KMS-11 (cell line): Measurements from ENCODE around the gene UBXN7.

ENCODE experiments used
- H2AFZ ChIP-seq: fragments of 200-600 bp; sonication (generic); 2 replicates; pipeline ENCODE4 v1.6.1; 2016; ENCODE audit warnings: antibody characterized with exemption, mixed run types, low read depth
- H3K27ac ChIP-seq: fragments of 200-600 bp; sonication (generic); 2 replicates; pipeline ENCODE4 v1.6.1; 2016; ENCODE audit warnings: mild to moderate bottlenecking, mixed run types
- H3K27me3 ChIP-seq: fragments of 200-600 bp; sonication (generic); 2 replicates; pipeline ENCODE4 v1.6.1; 2017; ENCODE audit warnings: mild to moderate bottlenecking, low read depth, mixed run types, moderate library complexity; ENCODE audit not compliant: insufficient read depth
- H3K36me3 ChIP-seq: fragments of 200-600 bp; sonication (generic); 2 replicates; pipeline ENCODE4 v1.6.1; 2017; ENCODE audit warnings: mild to moderate bottlenecking, mixed run types; ENCODE audit not compliant: insufficient read depth
- H3K4me1 ChIP-seq: fragments of 200-600 bp; sonication (generic); 2 replicates; pipeline ENCODE4 v1.6.1; 2016; ENCODE audit warnings: mild to moderate bottlenecking, low read depth, mixed run types; ENCODE audit not compliant: poor library complexity, severe bottlenecking
- H3K4me2 ChIP-seq: fragments of 200-600 bp; sonication (generic); 2 replicates; pipeline ENCODE4 v1.7.0; 2016; ENCODE audit warnings: mild to moderate bottlenecking, mixed run types
- H3K4me3 ChIP-seq: fragments of 200-600 bp; sonication (generic); IDR thresholded peaks from 2 replicates; pipeline ENCODE4 v1.6.1; 2017; ENCODE audit warnings: low read depth, low read length, mixed read lengths; ENCODE audit not compliant: insufficient read depth
- H3K79me2 ChIP-seq: fragments of 200-600 bp; sonication (generic); 2 replicates; pipeline ENCODE4 v1.6.1; 2016; ENCODE audit warnings: low read depth, mixed run types; ENCODE audit not compliant: insufficient read depth
- H3K9ac ChIP-seq: fragments of 200-600 bp; sonication (generic); 2 replicates; pipeline ENCODE4 v1.6.1; 2016; ENCODE audit warnings: mild to moderate bottlenecking, mixed run types
- H4K20me1 ChIP-seq: fragments of 200-600 bp; sonication (generic); 2 replicates; pipeline ENCODE4 v1.6.1; 2016; ENCODE audit warnings: mild to moderate bottlenecking, mixed run types; ENCODE audit not compliant: insufficient read depth
- TF ChIP-seq, protein P1 (sequence below): fragments of 200-600 bp; sonication (generic); conservative IDR thresholded peaks from 2 replicates; pipeline ENCODE4 v1.6.1; 2017; ENCODE audit warnings: low read depth, mild to moderate bottlenecking, antibody characterized with exemption, low read length, moderate library complexity, mixed read lengths

Gene UBXN7

DNA sequence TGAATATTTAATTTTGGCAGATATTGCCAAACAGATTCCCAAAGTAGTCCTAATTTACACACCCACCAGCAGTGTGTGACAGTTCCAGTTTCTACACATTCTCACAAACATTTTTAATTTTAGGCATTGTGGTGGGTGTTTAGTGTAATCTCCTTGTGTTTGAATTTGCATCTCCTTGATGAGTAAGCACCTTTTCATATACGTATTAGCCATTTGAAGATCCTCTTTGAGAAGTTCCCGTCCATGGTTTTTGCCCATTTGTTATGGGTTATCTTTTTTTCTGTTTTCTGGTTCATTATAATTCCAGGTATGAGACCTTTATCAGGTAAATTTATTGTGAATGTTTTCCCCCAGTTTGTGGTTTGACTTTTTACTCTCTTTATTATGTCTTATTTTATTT is 91.8 kb downstream of the UBXN7 start:
- H3K4me2 ChIP-seq, result no peak overlapping the region
- no peaks in the 10 kb centered on the region for H3K36me3 ChIP-seq
- H3K27ac ChIP-seq, result no peak overlapping the region
- no peak overlapping the region for H3K9ac ChIP-seq
- no peaks in the 10 kb centered on the region for H3K79me2 ChIP-seq
- TF ChIP-seq, protein P1, sequence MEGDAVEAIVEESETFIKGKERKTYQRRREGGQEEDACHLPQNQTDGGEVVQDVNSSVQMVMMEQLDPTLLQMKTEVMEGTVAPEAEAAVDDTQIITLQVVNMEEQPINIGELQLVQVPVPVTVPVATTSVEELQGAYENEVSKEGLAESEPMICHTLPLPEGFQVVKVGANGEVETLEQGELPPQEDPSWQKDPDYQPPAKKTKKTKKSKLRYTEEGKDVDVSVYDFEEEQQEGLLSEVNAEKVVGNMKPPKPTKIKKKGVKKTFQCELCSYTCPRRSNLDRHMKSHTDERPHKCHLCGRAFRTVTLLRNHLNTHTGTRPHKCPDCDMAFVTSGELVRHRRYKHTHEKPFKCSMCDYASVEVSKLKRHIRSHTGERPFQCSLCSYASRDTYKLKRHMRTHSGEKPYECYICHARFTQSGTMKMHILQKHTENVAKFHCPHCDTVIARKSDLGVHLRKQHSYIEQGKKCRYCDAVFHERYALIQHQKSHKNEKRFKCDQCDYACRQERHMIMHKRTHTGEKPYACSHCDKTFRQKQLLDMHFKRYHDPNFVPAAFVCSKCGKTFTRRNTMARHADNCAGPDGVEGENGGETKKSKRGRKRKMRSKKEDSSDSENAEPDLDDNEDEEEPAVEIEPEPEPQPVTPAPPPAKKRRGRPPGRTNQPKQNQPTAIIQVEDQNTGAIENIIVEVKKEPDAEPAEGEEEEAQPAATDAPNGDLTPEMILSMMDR, result no peak
- no peak overlapping the region for H2AFZ ChIP-seq
- no peak overlapping the region for H3K4me3 ChIP-seq
- H3K4me1 ChIP-seq, result no peaks in the 10 kb centered on the region
- no peaks in the 10 kb centered on the region for H3K27me3 ChIP-seq
- no peaks in the 10 kb centered on the region for H4K20me1 ChIP-seq

DNA sequence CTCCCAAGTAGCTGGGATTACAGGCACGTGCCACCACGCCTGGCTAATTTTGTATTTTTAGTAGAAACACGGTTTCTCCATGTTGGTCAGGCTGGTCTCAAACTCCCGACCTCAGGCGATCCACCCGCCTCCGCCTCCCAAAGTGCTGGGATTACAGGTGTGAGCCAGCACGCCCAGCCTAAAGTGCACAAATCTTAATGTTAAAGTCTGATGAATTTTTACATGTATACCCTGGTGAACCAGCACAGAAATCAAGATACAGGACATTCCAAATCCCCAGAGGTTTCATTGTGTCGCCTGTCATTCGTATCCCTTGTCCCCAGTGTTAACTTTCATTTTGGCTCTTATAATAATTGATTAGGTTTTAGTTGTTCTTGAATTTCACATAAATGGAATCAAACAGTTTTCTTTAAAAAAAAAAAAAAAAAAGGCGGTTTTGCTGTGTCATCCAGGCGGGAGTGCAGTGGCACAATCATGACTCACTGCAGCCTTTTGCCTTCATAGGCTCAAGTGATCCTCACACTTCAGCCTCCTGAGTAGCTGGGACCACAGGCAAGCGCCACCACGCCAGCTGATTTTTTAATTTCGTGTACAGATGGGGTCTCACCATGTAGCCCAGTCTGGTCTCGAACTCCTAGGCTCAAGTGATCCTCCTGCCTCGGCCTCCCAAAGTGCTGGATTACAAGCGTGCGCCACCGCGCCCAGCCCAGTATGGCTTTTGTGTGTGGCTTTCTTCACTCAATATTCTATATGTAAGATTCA is 92.6 kb downstream of the UBXN7 start:
- H3K4me1 ChIP-seq, result no peaks in the 10 kb centered on the region
- TF ChIP-seq, protein P1, result no peak
- no peak overlapping the region for H3K4me2 ChIP-seq
- H2AFZ ChIP-seq, result no peak overlapping the region
- no peak overlapping the region for H3K9ac ChIP-seq
- no peak overlapping the region for H3K27ac ChIP-seq
- no peaks in the 10 kb centered on the region for H3K36me3 ChIP-seq
- H3K27me3 ChIP-seq, result no peaks in the 10 kb centered on the region
- no peaks in the 10 kb centered on the region for H3K79me2 ChIP-seq
- no peaks in the 10 kb centered on the region for H4K20me1 ChIP-seq
- no peak overlapping the region for H3K4me3 ChIP-seq

DNA sequence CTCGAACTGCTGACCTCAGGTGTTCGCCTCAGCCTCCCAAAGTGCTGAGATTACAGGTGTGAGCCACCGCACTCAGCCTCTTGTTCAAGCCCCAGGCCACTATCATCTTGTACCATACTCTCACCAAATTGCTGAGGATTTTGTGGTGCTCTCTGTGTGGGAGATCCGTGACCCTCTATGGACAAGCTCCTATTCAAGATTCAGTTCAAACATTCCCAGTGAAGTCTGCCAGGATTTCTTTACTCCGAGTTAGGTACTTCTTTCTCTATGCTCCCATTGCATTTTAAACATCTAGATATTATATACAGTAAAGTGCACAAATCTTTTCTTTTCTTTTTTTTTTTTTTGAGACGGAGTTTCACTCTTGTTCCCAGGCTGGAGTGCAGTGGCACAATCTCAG is 93.2 kb downstream of the UBXN7 start:
- H3K4me1 ChIP-seq, result no peaks in the 10 kb centered on the region
- no peaks in the 10 kb centered on the region for H3K36me3 ChIP-seq
- no peak overlapping the region for H3K4me2 ChIP-seq
- H3K27me3 ChIP-seq, result no peaks in the 10 kb centered on the region
- H3K9ac ChIP-seq, result no peak overlapping the region
- no peaks in the 10 kb centered on the region for H4K20me1 ChIP-seq
- no peak overlapping the region for H2AFZ ChIP-seq
- H3K79me2 ChIP-seq, result no peaks in the 10 kb centered on the region
- TF ChIP-seq, protein P1, result no peak
- no peak overlapping the region for H3K27ac ChIP-seq
- H3K4me3 ChIP-seq, result no peak overlapping the region

DNA sequence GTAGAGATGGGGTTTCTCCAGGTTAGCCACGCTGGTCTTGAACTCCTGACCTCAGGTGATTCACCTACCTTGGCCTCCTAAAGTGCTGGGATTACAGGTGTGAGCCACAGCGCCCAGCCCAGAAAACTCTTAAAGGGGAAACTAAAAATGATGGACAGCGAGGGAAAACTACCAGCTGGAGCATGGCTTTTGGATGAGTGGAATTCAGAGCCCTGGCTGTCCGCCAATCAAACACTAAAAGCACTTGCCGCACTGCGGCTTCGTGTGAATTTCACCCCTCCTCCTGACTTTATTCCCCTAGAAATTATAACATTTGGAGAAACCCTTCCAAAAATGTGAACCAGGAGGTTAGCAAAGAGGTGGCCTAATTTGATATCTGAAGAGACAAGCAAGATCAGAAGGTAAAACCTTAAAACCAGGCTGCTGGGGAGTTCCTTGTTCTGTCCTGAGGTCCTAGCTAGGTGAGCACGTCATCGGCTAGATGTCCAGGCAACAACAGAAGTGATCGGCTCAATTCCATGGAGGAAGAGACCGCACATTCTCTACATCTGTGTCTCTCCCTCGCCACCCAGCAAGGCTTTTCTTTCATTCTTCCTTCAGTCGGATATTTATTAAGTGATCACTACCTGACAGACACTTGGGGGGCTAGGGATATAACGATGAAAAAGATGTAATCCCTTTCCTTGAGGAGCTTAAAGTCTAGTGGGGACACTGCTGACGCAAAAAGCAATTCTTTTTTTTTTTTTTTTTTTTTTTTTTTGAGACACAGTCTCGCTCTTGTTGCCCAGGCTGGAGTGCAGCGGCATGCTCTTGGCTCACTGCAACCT is 95.7 kb downstream of the UBXN7 start:
- Histone ChIP-seq H3K27me3 (no peaks in the 10 kb centered on the region), H3K4me3 (no peak overlapping the region), H3K4me2 (no peak overlapping the region), H2AFZ (no peak overlapping the region), H3K36me3 (no peaks in the 10 kb centered on the region), H3K9ac (no peak overlapping the region), H4K20me1 (no peaks in the 10 kb centered on the region), H3K79me2 (no peaks in the 10 kb centered on the region), H3K27ac (no peak overlapping the region), H3K4me1 (no peaks in the 10 kb centered on the region)
- TF ChIP-seq, protein P1, result no peak
